H9 (cell line): ENCODE results near the gene ZNF76. TPM values are rescaled to one million over a fixed set of nuclear protein-coding genes. Genes with fewer than 3 reads are reported as not detected.
"Not testable (repeated sequence)": the region's sequence is repeated elsewhere in the genome, so short reads cannot be mapped to it uniquely, and the experiment has no call there.

Experiments
- DNase-seq: peaks from one replicate; pipeline ENCODE4 v3.0.0-alpha.2; 2017
- H2AFZ ChIP-seq: one replicate; pipeline ENCODE4 v1.6.1; 2013; ENCODE audit warnings: mild to moderate bottlenecking, low read length, control low read depth, moderate library complexity
- H2AK5ac ChIP-seq: 2 replicates; pipeline ENCODE4 v1.6.1; 2013; ENCODE audit warnings: low read length, control low read depth, mixed read lengths; ENCODE audit not compliant: insufficient read length
- H2BK120ac ChIP-seq: one replicate; pipeline ENCODE4 v1.6.1; 2013; ENCODE audit warnings: low read depth, mild to moderate bottlenecking, low read length, control low read depth, inconsistent platforms; ENCODE audit not compliant: poor library complexity, severe bottlenecking
- H2BK12ac ChIP-seq: 2 replicates; pipeline ENCODE4 v1.6.1; 2013; ENCODE audit warnings: low read length, control low read depth, mixed read lengths, low read depth; ENCODE audit not compliant: insufficient read length
- H2BK15ac ChIP-seq: 2 replicates; pipeline ENCODE4 v1.6.1; 2013; ENCODE audit warnings: low read depth, low read length, control low read depth
- H2BK20ac ChIP-seq: one replicate; pipeline ENCODE4 v1.6.1; 2013; ENCODE audit warnings: low read depth, mild to moderate bottlenecking, low read length, control low read depth, inconsistent platforms; ENCODE audit not compliant: poor library complexity, severe bottlenecking
- H2BK5ac ChIP-seq: 2 replicates; pipeline ENCODE4 v1.6.1; 2013; ENCODE audit warnings: low read length, control low read depth, mixed read lengths; ENCODE audit not compliant: insufficient read length
- H3K14ac ChIP-seq: 2 replicates; pipeline ENCODE4 v1.6.1; 2013; ENCODE audit warnings: low read length, control low read depth; ENCODE audit not compliant: insufficient read depth
- H3K18ac ChIP-seq: 2 replicates; pipeline ENCODE4 v1.6.1; 2013; ENCODE audit warnings: low read depth, mild to moderate bottlenecking, mixed read lengths, low read length, control low read depth; ENCODE audit not compliant: insufficient read length
- H3K23ac ChIP-seq: 2 replicates; pipeline ENCODE4 v1.6.1; 2013; ENCODE audit warnings: low read length, control low read depth, mixed read lengths, low read depth; ENCODE audit not compliant: insufficient read length
- H3K23me2 ChIP-seq: 2 replicates; pipeline ENCODE4 v1.6.1; 2013; ENCODE audit warnings: low read depth, mild to moderate bottlenecking, mixed read lengths, low read length, control low read depth; ENCODE audit not compliant: insufficient read length, poor library complexity, severe bottlenecking
- H3K27ac ChIP-seq: 2 replicates; pipeline ENCODE4 v1.5.1; 2013; ENCODE audit warnings: low read length, control low read depth, mixed read lengths, low read depth; ENCODE audit not compliant: insufficient read length
- H3K27me3 ChIP-seq: 2 replicates; pipeline ENCODE4 v1.6.1; 2013; ENCODE audit warnings: low read length, control low read depth, inconsistent platforms; ENCODE audit not compliant: insufficient read depth
- H3K4ac ChIP-seq: 2 replicates; pipeline ENCODE4 v1.6.1; 2013; ENCODE audit warnings: low read depth, mild to moderate bottlenecking, control low read depth, inconsistent platforms, low read length, moderate library complexity
- H3K4me1 ChIP-seq: 2 replicates; pipeline ENCODE4 v1.6.1; 2013; ENCODE audit warnings: low read length, control low read depth, inconsistent platforms; ENCODE audit not compliant: insufficient read depth
- H3K4me2 ChIP-seq: 2 replicates; pipeline ENCODE4 v1.6.1; 2013; ENCODE audit warnings: low read length, control low read depth, mixed read lengths; ENCODE audit not compliant: insufficient read length, insufficient read depth
- H3K56ac ChIP-seq: 2 replicates; pipeline ENCODE4 v1.6.1; 2013; ENCODE audit warnings: low read depth, mild to moderate bottlenecking, mixed read lengths, low read length, control low read depth; ENCODE audit not compliant: insufficient read length
- H3K79me1 ChIP-seq: 2 replicates; pipeline ENCODE4 v1.6.1; 2013; ENCODE audit warnings: low read depth, mild to moderate bottlenecking, moderate library complexity, low read length, control low read depth, inconsistent platforms; ENCODE audit not compliant: insufficient read depth, poor library complexity, severe bottlenecking
- H3K79me2 ChIP-seq: 2 replicates; pipeline ENCODE4 v1.6.1; 2013; ENCODE audit warnings: low read length, control low read depth, inconsistent platforms; ENCODE audit not compliant: insufficient read depth
- H3K9ac ChIP-seq: 2 replicates; pipeline ENCODE4 v1.6.1; 2013; ENCODE audit warnings: low read length, control low read depth, mixed read lengths; ENCODE audit not compliant: insufficient read length; ENCODE audit errors: extremely low read depth
- H3K9me3 ChIP-seq: one replicate; pipeline ENCODE4 v1.6.1; 2013; ENCODE audit warnings: low read depth, low read length, inconsistent platforms; ENCODE audit not compliant: control insufficient read depth
- H3T11ph ChIP-seq: one replicate; pipeline ENCODE4 v1.6.1; 2013; ENCODE audit warnings: mild to moderate bottlenecking, low read length, control low read depth, inconsistent platforms
- H4K20me1 ChIP-seq: one replicate; pipeline ENCODE4 v1.6.1; 2013; ENCODE audit not compliant: control insufficient read depth, insufficient read length, insufficient read depth
- H4K5ac ChIP-seq: 2 replicates; pipeline ENCODE4 v1.6.1; 2013; ENCODE audit warnings: low read depth, mild to moderate bottlenecking, mixed read lengths, low read length, control low read depth; ENCODE audit not compliant: insufficient read length
- H4K8ac ChIP-seq: replicated peaks from 2 replicates; pipeline ENCODE4 v1.6.1; 2013; ENCODE audit warnings: low read length, control low read depth, mixed read lengths, low read depth; ENCODE audit not compliant: insufficient read length
- H4K91ac ChIP-seq: 2 replicates; pipeline ENCODE4 v1.6.1; 2013; ENCODE audit warnings: low read depth, mild to moderate bottlenecking, moderate library complexity, mixed read lengths, low read length, control low read depth; ENCODE audit not compliant: insufficient read length
- H3K27ac Mint-ChIP-seq, 3 experiments: 2 replicates in 2 of 3; 3 replicates in 1 of 3; pipeline ENCODE4 v1.8.0; 2020 to 2021; ENCODE audit warnings: mixed read lengths in 3 of 3, mild to moderate bottlenecking in 1 of 3, moderate library complexity in 1 of 3
- H3K27me3 Mint-ChIP-seq: 2 replicates; pipeline ENCODE4 v1.8.0; 2021; ENCODE audit warnings: low read depth, mild to moderate bottlenecking, moderate library complexity, mixed read lengths
- H3K36me3 Mint-ChIP-seq, 3 experiments: 2 replicates in 2 of 3; 3 replicates in 1 of 3; pipeline ENCODE4 v1.8.0; 2020 to 2021; ENCODE audit warnings: low read depth in 3 of 3, mixed read lengths in 3 of 3; ENCODE audit not compliant: insufficient read depth in 1 of 3
- H3K4me1 Mint-ChIP-seq, 2 experiments: 2 replicates each; pipeline ENCODE4 v1.8.0; 2020; ENCODE audit warnings: mixed read lengths in 2 of 2
- H3K4me3 Mint-ChIP-seq, 2 experiments: 2 replicates in 1 of 2; 3 replicates in 1 of 2; pipeline ENCODE4 v1.8.0; 2020 to 2021; ENCODE audit warnings: mild to moderate bottlenecking in 2 of 2, mixed read lengths in 2 of 2, moderate library complexity in 1 of 2
- H3K9me3 Mint-ChIP-seq, 2 experiments: 2 replicates in 1 of 2; 3 replicates in 1 of 2; pipeline ENCODE4 v1.8.0; 2020; ENCODE audit warnings: mild to moderate bottlenecking in 2 of 2, mixed read lengths in 2 of 2, moderate library complexity in 1 of 2
- CTCF ChIP-seq: fragments of 200-600 bp; sonication (generic); conservative IDR thresholded peaks from 3 replicates; pipeline ENCODE4 v1.8.0; 2021; ENCODE audit warnings: antibody characterized with exemption, mild to moderate bottlenecking
- WGBS: extraction: QIAGEN DNeasy Blood & Tissue Kit; methylation state at CpG from one replicate; pipeline ENCODE4 v1.1.7; 2013; ENCODE audit warnings: missing lambda C conversion rate, low lambda C conversion rate, mixed read lengths; ENCODE audit not compliant: insufficient read length; ENCODE audit errors: extremely low coverage; 5-methylcytosine and 5-hydroxymethylcytosine counted together
- total RNA-seq: library from RNA; stranded (reverse); gene quantifications from 2 replicates; pipeline ENCODE4 v1.2.1, GENCODE V29; 2021

Gene ZNF76
- total RNA-seq, 1 experiment from 2014 or later, result 21.1 TPM

DNA sequence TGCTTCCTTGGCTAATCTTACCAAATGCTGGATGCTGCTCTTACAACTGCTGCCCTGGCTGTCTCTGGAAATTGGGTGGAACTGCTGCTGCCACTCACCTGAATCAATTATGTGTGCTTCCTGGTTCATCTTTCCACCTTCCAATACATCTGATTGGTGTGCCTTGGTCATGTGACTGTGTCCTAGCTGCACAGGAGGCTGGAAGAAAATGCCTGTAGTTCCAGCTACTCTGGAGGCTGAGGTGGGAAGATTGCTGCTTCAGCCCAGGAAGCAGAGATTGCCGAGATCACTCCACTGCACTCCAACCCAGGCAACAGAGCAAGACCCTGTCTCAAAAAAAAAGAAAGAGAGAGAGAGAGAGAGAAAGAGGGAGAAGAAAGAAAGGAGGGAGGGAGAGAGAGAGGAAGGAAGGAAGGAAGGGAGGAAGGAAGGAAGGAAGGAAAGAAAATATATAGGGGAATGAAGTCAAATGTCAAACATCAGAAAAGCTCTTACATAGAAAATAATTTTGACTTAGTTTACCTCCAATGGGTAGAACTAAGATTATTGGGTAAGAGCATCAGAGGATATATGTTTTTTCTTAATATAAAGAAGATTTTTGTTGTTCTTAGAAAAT, 68.7 kb downstream of the ZNF76 start:
- Histone ChIP-seq H3K4me2 (no peak overlapping the region), H4K8ac (no peak overlapping the region), H3K79me2 (no peaks in the 10 kb centered on the region), H2BK12ac (no peak overlapping the region), H4K91ac (no peak overlapping the region), H2BK5ac (no peak overlapping the region), H2BK120ac (no peak overlapping the region), H3K79me1 (no peaks in the 10 kb centered on the region), H3K14ac (no peak overlapping the region), H2BK20ac (no peak overlapping the region), H3K56ac (no peak overlapping the region), H2AFZ (no peak overlapping the region), H3K18ac (no peak overlapping the region), H3T11ph (no peak overlapping the region), H2BK15ac (no peak overlapping the region), H3K27me3 (no peaks in the 10 kb centered on the region), H3K23ac (no peak overlapping the region), H3K27ac (no peak overlapping the region), H3K9me3 (no peaks in the 10 kb centered on the region), H4K5ac (no peak overlapping the region), H4K20me1 (no peaks in the 10 kb centered on the region), H3K9ac (no peak overlapping the region), H2AK5ac (no peak overlapping the region), H3K23me2 (no peaks in the 10 kb centered on the region), H3K4me1 (no peaks in the 10 kb centered on the region), H3K4ac (no peak overlapping the region)
- no peak overlapping the region for H3K4me3 Mint-ChIP-seq
- H3K27me3 Mint-ChIP-seq, result peaks cover 10% of the 10 kb centered on the region
- H3K27ac Mint-ChIP-seq, result no peak overlapping the region
- peaks cover 0 to 3% (median 3%) of the 10 kb centered on the region in 3 experiments; a peak in 4 of 7 replicates for H3K36me3 Mint-ChIP-seq
- peaks cover 6% of the 10 kb centered on the region in 2 experiments for H3K4me1 Mint-ChIP-seq
- TF ChIP-seq CTCF, result no peak
- no CpG with 5 or more reads among the region's 1 CpG for WGBS
- peak; percentile 27 for DNase-seq
- H3K9me3 Mint-ChIP-seq, result peaks cover 5 to 10% of the 10 kb centered on the region in 2 experiments

DNA sequence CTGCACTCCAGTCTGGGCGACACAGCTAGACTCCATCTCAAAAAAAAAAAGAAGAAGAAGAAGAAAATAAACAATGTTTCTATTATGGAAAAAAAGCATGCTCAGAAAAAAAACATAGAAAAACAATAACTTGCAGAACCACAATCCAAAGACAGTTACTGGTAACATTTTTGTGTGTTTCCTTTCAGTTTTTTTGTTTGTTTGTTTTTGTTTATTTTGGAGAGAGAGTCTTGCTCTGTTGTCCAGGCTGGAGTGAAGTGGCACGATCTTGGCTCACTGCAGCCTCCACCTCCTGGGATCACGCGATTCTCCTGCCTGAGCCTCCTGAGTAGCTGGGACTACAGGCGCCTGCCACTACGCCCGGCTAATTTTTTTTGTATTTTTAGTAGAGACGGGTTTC, 69.4 kb downstream of the ZNF76 start:
- H2BK12ac ChIP-seq, H2BK120ac ChIP-seq, H3K79me2 ChIP-seq, H3K23me2 ChIP-seq, H2BK15ac ChIP-seq, H4K5ac ChIP-seq, DNase-seq, H3K27ac ChIP-seq, H3K4me3 Mint-ChIP-seq, H4K8ac ChIP-seq, H3K23ac ChIP-seq, H3K36me3 Mint-ChIP-seq, H4K91ac ChIP-seq, H2AK5ac ChIP-seq, H3K4me2 ChIP-seq, H3K27me3 ChIP-seq, H3K4me1 Mint-ChIP-seq, H3K4ac ChIP-seq, H3K4me1 ChIP-seq, H3K9me3 ChIP-seq, H3K9ac ChIP-seq, H3K14ac ChIP-seq, H3K9me3 Mint-ChIP-seq, H4K20me1 ChIP-seq, H3K79me1 ChIP-seq, H3K18ac ChIP-seq, H3K27ac Mint-ChIP-seq, H3K56ac ChIP-seq, H2BK5ac ChIP-seq, H2BK20ac ChIP-seq, H3T11ph ChIP-seq, H2AFZ ChIP-seq: not testable (repeated sequence)
- H3K27me3 Mint-ChIP-seq, result peaks cover 18% of the 10 kb centered on the region
- no CpG with 5 or more reads among the region's 8 CpGs for WGBS
